ENCODE measurements around the gene HSPA6. TPM values are rescaled to one million over a fixed set of nuclear protein-coding genes. Genes with fewer than 3 reads are reported as not detected.
"Not testable (repeated sequence)": the region's sequence is repeated elsewhere in the genome, so short reads cannot be mapped to it uniquely, and the experiment has no call there.

The HSPA6 gene
- total and polyA plus RNA-seq, 2 donors (not counting 1 experiment from before 2014, with no cell fraction given) = 8.5 to 11.2 TPM

- ATAC-seq (ENCODE audit: low read depth); H3K36me3 ChIP-seq (replicated peaks in 1 of 2; ENCODE audit: control extremely low read depth in 1 of 2, control insufficient read depth in 1 of 2, extremely low read depth in 1 of 2, insufficient read depth in 2 of 2, low read length in 1 of 2); POLR2A ChIA-PET; H2AFZ ChIP-seq (ENCODE audit: insufficient read depth, low read depth, low read length, poor library complexity, severe bottlenecking); H3K79me2 ChIP-seq (ENCODE audit: control insufficient read depth, insufficient read depth, low read length); intact Hi-C loops (cut with micrococcal nuclease); H3K27ac ChIP-seq (ENCODE audit: low read length in 2 of 2); H3K4me2 ChIP-seq (replicated peaks; ENCODE audit: low read depth, low read length, poor library complexity, severe bottlenecking); H4K20me1 ChIP-seq (ENCODE audit: control insufficient read depth, insufficient read depth, low read length, poor library complexity, severe bottlenecking); CTCF ChIA-PET; H3K9ac ChIP-seq (ENCODE audit: low read length); H3K27me3 ChIP-seq (replicated peaks in 1 of 4; ENCODE audit: control extremely low read depth in 1 of 4, control insufficient read depth in 3 of 4, insufficient read depth in 4 of 4, low read length in 3 of 4); H3K9me3 Mint-ChIP-seq (ENCODE audit: insufficient read depth); H3K9me3 ChIP-seq (ENCODE audit: control extremely low read depth in 1 of 3, control insufficient read depth in 2 of 3, insufficient read depth in 1 of 3, low read length in 2 of 3); H3K27me3 Mint-ChIP-seq; H3K27ac Mint-ChIP-seq; H3K4me3 Mint-ChIP-seq; DNase-seq; H3K4me3 ChIP-seq (ENCODE audit: control extremely low read depth in 1 of 5, extremely low read depth in 1 of 5, insufficient read depth in 1 of 5, low read depth in 2 of 5, low read length in 4 of 5): not testable (repeated sequence)
- H3K4me1 Mint-ChIP-seq = peaks cover 16% of the 10 kb centered on the region
- WGBS (ENCODE audit: insufficient coverage) = 100% methylated on average over 1 of the region's 6 CpGs
- H3K4me1 ChIP-seq (ENCODE audit: control insufficient read depth in 2 of 2, insufficient read depth in 2 of 2, low read length in 2 of 2) = peaks cover 5 to 14% of the 10 kb centered on the region in 2 donors
These were observed 33.4 kb downstream of the HSPA6 start for GRCh38 chr1:161557506-161558450.

- ATAC-seq (ENCODE audit: low read depth) (peak; percentile 88), DNase-seq (peak; percentile 60)
- peak; percentile 1 for TF ChIP-seq CTCF (IDR thresholded peaks at IDR 0.05)
- H3K36me3 ChIP-seq (replicated peaks in 1 of 2; ENCODE audit: control extremely low read depth in 1 of 2, control insufficient read depth in 1 of 2, extremely low read depth in 1 of 2, insufficient read depth in 2 of 2, low read length in 1 of 2); H3K27me3 ChIP-seq (replicated peaks in 1 of 4; ENCODE audit: control extremely low read depth in 1 of 4, control insufficient read depth in 3 of 4, insufficient read depth in 4 of 4, low read length in 3 of 4); H3K9me3 Mint-ChIP-seq (ENCODE audit: insufficient read depth); POLR2A ChIA-PET; H3K79me2 ChIP-seq (ENCODE audit: control insufficient read depth, insufficient read depth, low read length); H3K27me3 Mint-ChIP-seq; H3K9me3 ChIP-seq (ENCODE audit: control extremely low read depth in 1 of 3, control insufficient read depth in 2 of 3, insufficient read depth in 1 of 3, low read length in 2 of 3); H3K4me1 ChIP-seq (ENCODE audit: control insufficient read depth in 2 of 2, insufficient read depth in 2 of 2, low read length in 2 of 2); H4K20me1 ChIP-seq (ENCODE audit: control insufficient read depth, insufficient read depth, low read length, poor library complexity, severe bottlenecking); CTCF ChIA-PET: not testable (repeated sequence)
- no CpG with 5 or more reads among the region's 4 CpGs for WGBS (ENCODE audit: insufficient coverage)
- H3K27ac ChIP-seq (ENCODE audit: low read length in 2 of 2) = peak overlapping the region in 1 of 2 donors; percentile 2
- H3K9ac ChIP-seq (ENCODE audit: low read length) = peak overlapping the region; percentile 43
- Mint-ChIP-seq H3K4me3 (peak overlapping the region; percentile 73), H3K4me1 (peaks cover 11% of the 10 kb centered on the region), H3K27ac (peak overlapping the region; percentile 84)
- intact Hi-C loops (cut with micrococcal nuclease) = loop anchor here (10.0 kb wide), 1 partner anchor 184 kb away; the partner anchor contains the start of gene DUSP12
- H3K4me2 ChIP-seq (replicated peaks; ENCODE audit: low read depth, low read length, poor library complexity, severe bottlenecking) = peak overlapping the region; percentile 22
- H3K4me3 ChIP-seq (ENCODE audit: control extremely low read depth in 1 of 5, extremely low read depth in 1 of 5, insufficient read depth in 1 of 5, low read depth in 2 of 5, low read length in 4 of 5) = peak overlapping the region in 3 of 5 experiments; percentile 5 to 41 (median 9)
- peak overlapping the region; percentile 28 for H2AFZ ChIP-seq (ENCODE audit: insufficient read depth, low read depth, low read length, poor library complexity, severe bottlenecking)
These were observed 36.8 kb downstream of the HSPA6 start for GRCh38 chr1:161560960-161561715.

- H3K27ac Mint-ChIP-seq; H3K27me3 Mint-ChIP-seq; H2AFZ ChIP-seq (ENCODE audit: insufficient read depth, low read depth, low read length, poor library complexity, severe bottlenecking); H3K9me3 ChIP-seq (ENCODE audit: control extremely low read depth in 1 of 3, control insufficient read depth in 2 of 3, insufficient read depth in 1 of 3, low read length in 2 of 3); H4K20me1 ChIP-seq (ENCODE audit: control insufficient read depth, insufficient read depth, low read length, poor library complexity, severe bottlenecking); H3K27me3 ChIP-seq (replicated peaks in 1 of 4; ENCODE audit: control extremely low read depth in 1 of 4, control insufficient read depth in 3 of 4, insufficient read depth in 4 of 4, low read length in 3 of 4); H3K4me2 ChIP-seq (replicated peaks; ENCODE audit: low read depth, low read length, poor library complexity, severe bottlenecking); DNase-seq; H3K36me3 ChIP-seq (replicated peaks in 1 of 2; ENCODE audit: control extremely low read depth in 1 of 2, control insufficient read depth in 1 of 2, extremely low read depth in 1 of 2, insufficient read depth in 2 of 2, low read length in 1 of 2); H3K4me3 ChIP-seq (ENCODE audit: control extremely low read depth in 1 of 5, extremely low read depth in 1 of 5, insufficient read depth in 1 of 5, low read depth in 2 of 5, low read length in 4 of 5); H3K79me2 ChIP-seq (ENCODE audit: control insufficient read depth, insufficient read depth, low read length); H3K9me3 Mint-ChIP-seq (ENCODE audit: insufficient read depth); H3K27ac ChIP-seq (ENCODE audit: low read length in 2 of 2); CTCF ChIA-PET; POLR2A ChIA-PET; H3K4me3 Mint-ChIP-seq; H3K9ac ChIP-seq (ENCODE audit: low read length); ATAC-seq (ENCODE audit: low read depth): not testable (repeated sequence)
- H3K4me1 Mint-ChIP-seq = peaks cover 15% of the 10 kb centered on the region
- WGBS (ENCODE audit: insufficient coverage) = no CpG with 5 or more reads among the region's 3 CpGs
- peaks cover 5 to 11% of the 10 kb centered on the region in 2 donors for H3K4me1 ChIP-seq (ENCODE audit: control insufficient read depth in 2 of 2, insufficient read depth in 2 of 2, low read length in 2 of 2)
- intact Hi-C loops (cut with micrococcal nuclease) = loop anchor here (10.0 kb wide), 1 partner anchor 182 kb away; the partner anchor contains the start of gene DUSP12
These were observed 38.1 kb downstream of the HSPA6 start for GRCh38 chr1:161562441-161562840.
